A673 (cell line): ENCODE results near the gene ROR2. TPM values are rescaled to one million over a fixed set of nuclear protein-coding genes. Genes with fewer than 3 reads are reported as not detected.

Experiments used
- BruUV-seq: library from RNA; stranded (reverse); fragments of 400-500 nt; replicated peaks from 2 replicates; lab custom pipeline; 2021; lab: Mats Ljungman, UMichigan
- CTCF ChIA-PET: fragments of 300-600 bp; sonication (Branson Sonifier 250); formaldehyde crosslinking; loops from one replicate; lab custom pipeline; 2022; ENCODE audit warnings: antibody characterized with exemption; lab: Charles Lee
- POLR2A ChIA-PET: fragments of 300-600 bp; sonication (Branson Sonifier 250); formaldehyde crosslinking; loops from one replicate; lab custom pipeline; 2022; ENCODE audit warnings: antibody characterized with exemption; ENCODE audit not compliant: low non-redundant PET; lab: Charles Lee
- DNase-seq: peaks from one replicate; pipeline ENCODE4 v3.0.0-alpha.2; 2015; ENCODE audit warnings: low spot score
- H3K27ac ChIP-seq: fragments of 200-600 bp; sonication (generic); 2 replicates; pipeline ENCODE4 v1.5.1; 2016; ENCODE audit warnings: mixed run types, low read depth, mild to moderate bottlenecking, mixed read lengths, antibody characterized with exemption, low read length; ENCODE audit not compliant: poor library complexity, severe bottlenecking
- H3K27me3 ChIP-seq: fragments of 200-600 bp; sonication (generic); replicated peaks from 2 replicates; pipeline ENCODE4 v1.6.1; 2017; ENCODE audit warnings: mixed run types, low read depth, mild to moderate bottlenecking, mixed read lengths, antibody characterized with exemption, low read length; ENCODE audit not compliant: insufficient read depth, poor library complexity
- H3K36me3 ChIP-seq: fragments of 200-600 bp; sonication (generic); 2 replicates; pipeline ENCODE4 v1.6.1; 2016; ENCODE audit warnings: mixed run types, mild to moderate bottlenecking, mixed read lengths, antibody characterized with exemption, low read length; ENCODE audit not compliant: insufficient read depth, poor library complexity, severe bottlenecking
- H3K4me1 ChIP-seq: fragments of 200-600 bp; sonication (generic); 2 replicates; pipeline ENCODE4 v1.6.1; 2017; ENCODE audit warnings: mixed run types, mild to moderate bottlenecking, mixed read lengths, antibody characterized with exemption, low read length; ENCODE audit not compliant: insufficient read depth, poor library complexity, severe bottlenecking
- H3K4me3 ChIP-seq: fragments of 200-600 bp; sonication (generic); 2 replicates; pipeline ENCODE4 v1.5.1; 2016; ENCODE audit warnings: low read depth, mixed run types, mild to moderate bottlenecking, mixed read lengths, low read length; ENCODE audit not compliant: poor library complexity, severe bottlenecking
- H3K9me3 ChIP-seq: fragments of 200-600 bp; sonication (generic); 2 replicates; pipeline ENCODE4 v1.6.1; 2016; ENCODE audit warnings: mixed run types, low read depth, mild to moderate bottlenecking, mixed read lengths, antibody characterized with exemption, low read length; ENCODE audit not compliant: poor library complexity, severe bottlenecking
- EZH2 ChIP-seq: fragments of 200-600 bp; sonication (generic); IDR thresholded peaks from 2 replicates; pipeline ENCODE4 v1.6.1; 2017; ENCODE audit warnings: borderline replicate concordance, low read depth, mild to moderate bottlenecking, mixed read lengths, antibody characterized with exemption, low read length; ENCODE audit not compliant: poor library complexity, severe bottlenecking
- intact Hi-C: fragments of 100-400 bp; cut with micrococcal nuclease; formaldehyde crosslinking; loops from one replicate; pipeline ENCODE4 v1.10.0; 2022; ENCODE audit not compliant: unreplicated experiment
- total RNA-seq: library from RNA; stranded (reverse); gene quantifications from 2 replicates; pipeline ENCODE4 v1.2.3, GENCODE V29; 2021
- TF ChIP-seq, protein P1 (sequence below): fragments of 300-800, 200-600 bp; sonication (generic); conservative IDR thresholded peaks from 2 replicates; pipeline ENCODE4 v1.5.1; 2017; ENCODE audit warnings: low read depth, mild to moderate bottlenecking, antibody characterized with exemption, low read length, moderate library complexity, mixed read lengths

Gene ROR2
- total RNA-seq, 1 experiment from 2014 or later = 12.3 TPM

DNA sequence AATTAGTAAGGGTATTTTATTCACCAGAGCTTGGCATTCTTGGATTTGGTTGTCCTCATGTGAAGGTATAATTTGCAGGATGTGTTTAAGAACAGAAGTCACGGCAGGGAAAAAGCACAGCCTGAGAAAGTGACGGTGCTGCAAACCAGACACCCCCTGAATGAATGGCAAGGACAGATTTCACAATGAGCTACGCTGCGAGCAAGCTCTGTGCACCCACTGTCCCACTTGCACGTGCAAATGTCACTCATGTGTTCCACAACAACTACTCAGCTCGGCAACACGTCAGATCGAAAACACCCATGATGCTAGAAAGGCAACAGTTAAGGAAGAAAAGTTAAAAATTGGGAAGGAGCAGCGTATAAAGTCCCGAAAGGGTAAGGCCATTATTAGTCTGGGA, 168.9 kb downstream of the ROR2 start:
- Histone ChIP-seq H3K27ac (no peak overlapping the region), H3K4me3 (no peak overlapping the region), H3K27me3 (no peaks in the 10 kb centered on the region), H3K9me3 (no peaks in the 10 kb centered on the region), H3K4me1 (peaks cover 10% of the 10 kb centered on the region), H3K36me3 (no peaks in the 10 kb centered on the region)
- no TSS peak for BruUV-seq
- TF ChIP-seq, protein P1, sequence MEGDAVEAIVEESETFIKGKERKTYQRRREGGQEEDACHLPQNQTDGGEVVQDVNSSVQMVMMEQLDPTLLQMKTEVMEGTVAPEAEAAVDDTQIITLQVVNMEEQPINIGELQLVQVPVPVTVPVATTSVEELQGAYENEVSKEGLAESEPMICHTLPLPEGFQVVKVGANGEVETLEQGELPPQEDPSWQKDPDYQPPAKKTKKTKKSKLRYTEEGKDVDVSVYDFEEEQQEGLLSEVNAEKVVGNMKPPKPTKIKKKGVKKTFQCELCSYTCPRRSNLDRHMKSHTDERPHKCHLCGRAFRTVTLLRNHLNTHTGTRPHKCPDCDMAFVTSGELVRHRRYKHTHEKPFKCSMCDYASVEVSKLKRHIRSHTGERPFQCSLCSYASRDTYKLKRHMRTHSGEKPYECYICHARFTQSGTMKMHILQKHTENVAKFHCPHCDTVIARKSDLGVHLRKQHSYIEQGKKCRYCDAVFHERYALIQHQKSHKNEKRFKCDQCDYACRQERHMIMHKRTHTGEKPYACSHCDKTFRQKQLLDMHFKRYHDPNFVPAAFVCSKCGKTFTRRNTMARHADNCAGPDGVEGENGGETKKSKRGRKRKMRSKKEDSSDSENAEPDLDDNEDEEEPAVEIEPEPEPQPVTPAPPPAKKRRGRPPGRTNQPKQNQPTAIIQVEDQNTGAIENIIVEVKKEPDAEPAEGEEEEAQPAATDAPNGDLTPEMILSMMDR = no peak
- no peak for TF ChIP-seq EZH2
- POLR2A ChIA-PET = no interaction called here
- no peak for DNase-seq
- CTCF ChIA-PET = no interaction called here
- intact Hi-C loops = no loop called here

DNA sequence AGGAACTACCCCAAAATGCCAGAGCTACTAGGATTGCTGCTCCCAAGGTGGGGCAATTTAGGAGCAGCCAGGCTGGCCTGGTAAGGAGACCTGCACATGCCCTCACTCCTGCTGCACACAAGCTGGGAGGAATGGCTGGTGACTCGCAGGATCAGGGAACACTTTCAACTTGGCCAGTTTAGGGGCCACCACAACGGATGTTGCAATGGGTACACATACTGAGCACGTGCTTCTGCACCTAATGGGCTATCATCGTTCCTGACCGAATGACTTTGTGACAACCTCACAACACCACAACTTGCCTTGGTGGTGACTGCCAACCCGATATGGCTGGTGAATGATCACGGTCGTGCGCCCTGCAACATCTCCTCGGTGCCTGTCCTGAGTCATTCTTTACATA, 172.0 kb downstream of the ROR2 start:
- Histone ChIP-seq H3K36me3 (no peaks in the 10 kb centered on the region), H3K27me3 (no peaks in the 10 kb centered on the region), H3K27ac (no peak overlapping the region), H3K4me1 (peaks cover 10% of the 10 kb centered on the region), H3K4me3 (no peak overlapping the region), H3K9me3 (no peaks in the 10 kb centered on the region)
- intact Hi-C loops = no loop called here
- POLR2A ChIA-PET = no interaction called here
- DNase-seq = no peak
- CTCF ChIA-PET = interaction anchor here (1.3 kb wide), 1 partner anchor 19 kb away, joined by 3 read pairs; no protein-coding TSS in a partner anchor
- BruUV-seq = no TSS peak
- TF ChIP-seq EZH2 = no peak
- TF ChIP-seq, protein P1 = no peak

DNA sequence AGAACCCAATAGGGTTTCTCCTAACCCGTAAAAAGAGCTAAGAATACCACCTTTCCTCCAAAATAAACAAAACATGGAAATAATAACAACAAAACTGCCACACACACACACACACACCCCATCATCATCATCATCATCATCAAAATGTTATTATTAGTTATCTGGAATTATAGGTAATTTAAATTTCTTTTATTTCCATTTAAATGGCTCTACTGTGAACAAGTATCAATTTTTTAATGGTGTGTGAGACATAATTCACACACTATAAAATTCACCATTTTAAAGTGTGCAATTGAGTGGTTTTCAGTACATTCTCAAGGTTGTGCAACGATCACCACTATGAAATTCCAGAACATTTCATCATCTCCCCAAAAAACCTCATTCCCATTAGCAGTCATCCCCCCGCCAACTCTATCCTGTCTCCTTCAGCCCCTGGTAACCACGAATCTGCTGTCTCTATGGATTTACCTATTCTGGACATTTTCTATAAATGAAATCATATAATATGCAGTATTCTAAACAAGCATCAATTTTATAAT, 172.7 kb downstream of the ROR2 start:
- BruUV-seq = no TSS peak

More for the DNA sequence above, 172.7 kb downstream of the ROR2 start:
- H3K9me3 ChIP-seq = no peaks in the 10 kb centered on the region
- ChIA-PET POLR2A (no interaction called here), CTCF (interaction anchor here (1.1 to 1.3 kb wide), 2 partner anchors 19 to 173 kb away, joined by 3 to 4 read pairs; partner anchors contain the start of gene ROR2)
- TF ChIP-seq EZH2 = no peak
- TF ChIP-seq, protein P1 = no peak
- no peak overlapping the region for H3K4me3 ChIP-seq
- H3K27me3 ChIP-seq = no peaks in the 10 kb centered on the region
- DNase-seq = no peak
- intact Hi-C loops = no loop called here
- H3K36me3 ChIP-seq = no peaks in the 10 kb centered on the region
- no peak overlapping the region for H3K27ac ChIP-seq
- peaks cover 10% of the 10 kb centered on the region for H3K4me1 ChIP-seq
